HepG2 (cell line): ENCODE results near the gene MAMSTR. TPM values are rescaled to one million over a fixed set of nuclear protein-coding genes. Genes with fewer than 3 reads are reported as not detected.

ENCODE experiments used
- BHLHE40 ChIP-seq: IDR thresholded peaks from 2 replicates; pipeline ENCODE4 v1.6.1; 2011; ENCODE audit warnings: low read length, improper control_type of control experiment
- DMAP1 ChIP-seq: IDR thresholded peaks from 2 replicates; pipeline ENCODE4 v1.6.1; 2016
- ELF1 ChIP-seq: sonication (generic); formaldehyde crosslinking; IDR thresholded peaks from 2 replicates; pipeline ENCODE4 v1.4.0; 2020; ENCODE audit warnings: missing genetic modification reagents
- ELF3 ChIP-seq: IDR thresholded peaks from 2 replicates; pipeline ENCODE4 v1.6.1; 2016; ENCODE audit warnings: missing genetic modification reagents, missing compliant biosample characterization
- IRF2 ChIP-seq: IDR thresholded peaks from 2 replicates; pipeline ENCODE4 v1.6.1; 2018; ENCODE audit warnings: missing genetic modification reagents, missing compliant biosample characterization
- IRX3 ChIP-seq: sonication (generic); formaldehyde crosslinking; IDR thresholded peaks from 2 replicates; pipeline ENCODE4 v1.8.1; 2023; ENCODE audit warnings: mild to moderate bottlenecking, low read depth, missing genetic modification reagents, borderline replicate concordance
- JDP2 ChIP-seq: sonication (generic); formaldehyde crosslinking; IDR thresholded peaks from 2 replicates; pipeline ENCODE4 v1.8.1; 2022; ENCODE audit warnings: missing genetic modification reagents, borderline replicate concordance
- JUN ChIP-seq: sonication (generic); formaldehyde crosslinking; IDR thresholded peaks from 2 replicates; pipeline ENCODE4 v1.4.0; 2020; ENCODE audit warnings: mild to moderate bottlenecking, missing genetic modification reagents
- KAT8 ChIP-seq: IDR thresholded peaks from 2 replicates; pipeline ENCODE4 v1.6.1; 2016; ENCODE audit warnings: missing genetic modification reagents, missing compliant biosample characterization
- KDM2A ChIP-seq: sonication (generic); formaldehyde crosslinking; IDR thresholded peaks from 2 replicates; pipeline ENCODE4 v1.4.0; 2020; ENCODE audit warnings: low read depth, missing genetic modification reagents, borderline replicate concordance
- NCOA1 ChIP-seq: sonication (generic); formaldehyde crosslinking; IDR thresholded peaks from 2 replicates; pipeline ENCODE4 v1.9.0; 2021; ENCODE audit warnings: missing genetic modification reagents
- NCOA2 ChIP-seq: sonication (generic); formaldehyde crosslinking; IDR thresholded peaks from 2 replicates; pipeline ENCODE4 v1.8.0; 2022; ENCODE audit warnings: inconsistent platforms
- NR2C2 ChIP-seq: sonication (generic); formaldehyde crosslinking; IDR thresholded peaks from 2 replicates; pipeline ENCODE4 v1.4.0; 2020; ENCODE audit warnings: missing genetic modification reagents, mild to moderate bottlenecking, moderate library complexity, borderline replicate concordance
- SMAD3 ChIP-seq: sonication (generic); formaldehyde crosslinking; IDR thresholded peaks from 2 replicates; pipeline ENCODE4 v1.4.0; 2020; ENCODE audit warnings: missing genetic modification reagents
- SP2 ChIP-seq: sonication (generic); formaldehyde crosslinking; IDR thresholded peaks from 2 replicates; pipeline ENCODE4 v1.5.1; 2020; ENCODE audit warnings: mild to moderate bottlenecking, missing genetic modification reagents
- ZBTB25 ChIP-seq: IDR thresholded peaks from 2 replicates; pipeline ENCODE4 v1.6.1; 2018; ENCODE audit warnings: missing genetic modification reagents
- ZNF614 ChIP-seq: IDR thresholded peaks from 2 replicates; pipeline ENCODE4 v1.6.1; 2018; ENCODE audit warnings: missing biosample characterization, missing genetic modification reagents, inconsistent platforms, borderline replicate concordance
- ZNF768 ChIP-seq: sonication (generic); formaldehyde crosslinking; IDR thresholded peaks from 2 replicates; pipeline ENCODE4 v1.4.0; 2020; ENCODE audit warnings: missing genetic modification reagents
- ZNF790 ChIP-seq: sonication (generic); formaldehyde crosslinking; IDR thresholded peaks from 2 replicates; pipeline ENCODE4 v1.8.0; 2022; ENCODE audit warnings: missing genetic modification reagents, mild to moderate bottlenecking, borderline replicate concordance
- ZNF850 ChIP-seq: sonication (generic); formaldehyde crosslinking; conservative IDR thresholded peaks from 2 replicates; pipeline ENCODE4 v1.9.0; 2021; ENCODE audit warnings: mild to moderate bottlenecking, missing genetic modification reagents
- polyA plus RNA-seq, 8 experiments: library from polyadenylated mRNA; depleted of rRNA in 3 of 8; stranded (reverse) in 7 of 8; unstranded in 1 of 8; fragments of >200 nt; fragmentation: Illumina TruSeq in 4 of 8; extraction: Trizol in 4 of 8; gene quantifications; 2 replicates each; pipeline versions ENCODE4 v1.2.1 to v1.2.3, GENCODE V29; 2011 to 2016; ENCODE audit warnings: low read depth in 4 of 8, missing spikeins in 1 of 8, mixed read lengths in 1 of 8; ENCODE audit not compliant: insufficient read depth in 1 of 8
- total RNA-seq, 5 experiments: library from RNA; depleted of rRNA; stranded (reverse); fragments of >200 nt; fragmentation: Illumina TruSeq; extraction: Trizol; gene quantifications; 2 replicates each; pipeline ENCODE4 v1.2.3, GENCODE V29; 2016; ENCODE audit warnings: low read depth in 1 of 5
- TF ChIP-seq, protein P1 (sequence below): sonication (generic); formaldehyde crosslinking; IDR thresholded peaks from 2 replicates; pipeline ENCODE4 v1.8.1; 2023; ENCODE audit warnings: missing genetic modification reagents, inconsistent platforms, borderline replicate concordance
- TF ChIP-seq, protein P2 (sequence below): sonication (generic); formaldehyde crosslinking; IDR thresholded peaks from 2 replicates; pipeline ENCODE4 v1.4.0; 2020; ENCODE audit warnings: missing genetic modification reagents, borderline replicate concordance
- TF ChIP-seq, protein P3 (sequence below): sonication (generic); formaldehyde crosslinking; IDR thresholded peaks from 2 replicates; pipeline ENCODE4 v1.5.0; 2020; ENCODE audit warnings: missing genetic modification reagents, mild to moderate bottlenecking, borderline replicate concordance
- TF ChIP-seq, protein P4 (sequence below): sonication (generic); formaldehyde crosslinking; IDR thresholded peaks from 2 replicates; pipeline ENCODE4 v1.4.0; 2020; ENCODE audit warnings: missing genetic modification reagents, mild to moderate bottlenecking, borderline replicate concordance

Gene MAMSTR
- total and polyA plus RNA-seq, 2 of the 13 experiments (the other 11 are each of a cell fraction or from before 2014, with no cell fraction given): 2.2 to 2.4 TPM

- 0 out of 2 replicates have a peak, but pooled peaks have one; percentile 16 for TF ChIP-seq ELF3
- TF ChIP-seq DMAP1 (CRISPR knock-in tag): peak; percentile 40; the same call in 1 of the 2 replicates
- 0 out of 2 replicates have a peak, but pooled peaks have one; percentile 9 for TF ChIP-seq NCOA2
- no peak for TF ChIP-seq JDP2 (CRISPR knock-in tag)
- TF ChIP-seq JUN: 0 out of 2 replicates have a peak, but pooled peaks have one; percentile 21
- peak; percentile 41; the same call in 1 of the 2 replicates for TF ChIP-seq KAT8 (CRISPR knock-in tag)
- TF ChIP-seq IRX3: 0 out of 2 replicates have a peak, but pooled peaks have one; percentile 30
- TF ChIP-seq SP2 (CRISPR knock-in tag): peak; percentile 90
- TF ChIP-seq ELF1: peak; percentile 82
- TF ChIP-seq, protein P1, sequence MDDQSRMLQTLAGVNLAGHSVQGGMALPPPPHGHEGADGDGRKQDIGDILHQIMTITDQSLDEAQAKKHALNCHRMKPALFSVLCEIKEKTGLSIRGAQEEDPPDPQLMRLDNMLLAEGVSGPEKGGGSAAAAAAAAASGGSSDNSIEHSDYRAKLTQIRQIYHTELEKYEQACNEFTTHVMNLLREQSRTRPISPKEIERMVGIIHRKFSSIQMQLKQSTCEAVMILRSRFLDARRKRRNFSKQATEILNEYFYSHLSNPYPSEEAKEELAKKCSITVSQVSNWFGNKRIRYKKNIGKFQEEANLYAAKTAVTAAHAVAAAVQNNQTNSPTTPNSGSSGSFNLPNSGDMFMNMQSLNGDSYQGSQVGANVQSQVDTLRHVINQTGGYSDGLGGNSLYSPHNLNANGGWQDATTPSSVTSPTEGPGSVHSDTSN (CRISPR knock-in tag): no peak
- TF ChIP-seq ZNF768 (CRISPR knock-in tag): no peak
- TF ChIP-seq NR2C2 (CRISPR knock-in tag): peak; percentile 76
- TF ChIP-seq KDM2A: peak; percentile 58; the same call in 1 of the 2 replicates
- TF ChIP-seq ZNF850: no peak
- peak; percentile 61; the same call in 1 of the 2 replicates for TF ChIP-seq NCOA1 (CRISPR knock-in tag)
- TF ChIP-seq, protein P2, sequence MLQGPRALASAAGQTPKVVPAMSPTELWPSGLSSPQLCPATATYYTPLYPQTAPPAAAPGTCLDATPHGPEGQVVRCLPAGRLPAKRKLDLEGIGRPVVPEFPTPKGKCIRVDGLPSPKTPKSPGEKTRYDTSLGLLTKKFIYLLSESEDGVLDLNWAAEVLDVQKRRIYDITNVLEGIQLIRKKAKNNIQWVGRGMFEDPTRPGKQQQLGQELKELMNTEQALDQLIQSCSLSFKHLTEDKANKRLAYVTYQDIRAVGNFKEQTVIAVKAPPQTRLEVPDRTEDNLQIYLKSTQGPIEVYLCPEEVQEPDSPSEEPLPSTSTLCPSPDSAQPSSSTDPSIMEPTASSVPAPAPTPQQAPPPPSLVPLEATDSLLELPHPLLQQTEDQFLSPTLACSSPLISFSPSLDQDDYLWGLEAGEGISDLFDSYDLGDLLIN (CRISPR knock-in tag): peak; percentile 36; the same call in 1 of the 2 replicates
- TF ChIP-seq ZNF614 (CRISPR knock-in tag): 0 out of 2 replicates have a peak, but pooled peaks have one; percentile 57
- no peak for TF ChIP-seq ZNF790
- TF ChIP-seq SMAD3 (CRISPR knock-in tag): 0 out of 2 replicates have a peak, but pooled peaks have one; percentile 37
- peak; percentile 59; the same call in 1 of the 2 replicates for TF ChIP-seq ZBTB25
- TF ChIP-seq IRF2 (CRISPR knock-in tag): peak; percentile 72; the same call in 1 of the 2 replicates
- TF ChIP-seq, protein P3, sequence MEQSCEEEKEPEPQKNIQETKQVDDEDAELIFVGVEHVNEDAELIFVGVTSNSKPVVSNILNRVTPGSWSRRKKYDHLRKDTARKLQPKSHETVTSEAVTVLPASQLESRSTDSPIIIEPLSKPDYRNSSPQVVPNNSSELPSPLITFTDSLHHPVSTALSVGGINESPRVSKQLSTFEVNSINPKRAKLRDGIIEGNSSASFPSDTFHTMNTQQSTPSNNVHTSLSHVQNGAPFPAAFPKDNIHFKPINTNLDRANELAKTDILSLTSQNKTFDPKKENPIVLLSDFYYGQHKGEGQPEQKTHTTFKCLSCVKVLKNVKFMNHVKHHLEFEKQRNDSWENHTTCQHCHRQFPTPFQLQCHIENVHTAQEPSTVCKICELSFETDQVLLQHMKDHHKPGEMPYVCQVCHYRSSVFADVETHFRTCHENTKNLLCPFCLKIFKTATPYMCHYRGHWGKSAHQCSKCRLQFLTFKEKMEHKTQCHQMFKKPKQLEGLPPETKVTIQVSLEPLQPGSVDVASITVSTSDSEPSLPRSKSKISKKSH (CRISPR knock-in tag): no peak
- TF ChIP-seq BHLHE40: peak; percentile 56
- TF ChIP-seq, protein P4, sequence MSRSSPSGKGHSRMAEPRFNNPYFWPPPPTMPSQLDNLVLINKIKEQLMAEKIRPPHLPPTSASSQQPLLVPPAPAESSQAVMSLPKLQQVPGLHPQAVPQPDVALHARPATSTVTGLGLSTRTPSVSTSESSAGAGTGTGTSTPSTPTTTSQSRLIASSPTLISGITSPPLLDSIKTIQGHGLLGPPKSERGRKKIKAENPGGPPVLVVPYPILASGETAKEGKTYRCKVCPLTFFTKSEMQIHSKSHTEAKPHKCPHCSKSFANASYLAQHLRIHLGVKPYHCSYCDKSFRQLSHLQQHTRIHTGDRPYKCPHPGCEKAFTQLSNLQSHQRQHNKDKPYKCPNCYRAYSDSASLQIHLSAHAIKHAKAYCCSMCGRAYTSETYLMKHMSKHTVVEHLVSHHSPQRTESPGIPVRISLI (CRISPR knock-in tag): peak; percentile 37; the same call in 1 of the 2 replicates
These were observed 1.2 kb upstream of the MAMSTR start (continued) for GRCh38 chr19:48720613-48721296.
